Transverse colon (tissue), 4 donors: ENCODE results near the gene SMPD4. TPM values are rescaled to one million over a fixed set of nuclear protein-coding genes. Genes with fewer than 3 reads are reported as not detected.
"Not testable (repeated sequence)": the region's sequence is repeated elsewhere in the genome, so short reads cannot be mapped to it uniquely, and the experiment has no call there.

Experiments
- DNase-seq: peaks from one replicate; pipeline ENCODE4 v3.0.0-alpha.2; 2019
- H3K27ac ChIP-seq, 4 donors: fragments of 200-600 bp; sonication (generic); 2 replicates each; pipeline ENCODE4 v1.5.1; 2016 to 2018; ENCODE audit warnings: inconsistent platforms in 4 of 4
- H3K27me3 ChIP-seq: fragments of 200-600 bp; sonication (generic); 2 replicates; pipeline ENCODE4 v1.5.1; 2017; ENCODE audit warnings: inconsistent platforms
- H3K36me3 ChIP-seq, 4 donors: fragments of 200-600 bp; sonication (generic); 2 replicates each; pipeline ENCODE4 v1.5.1; 2017 to 2019; ENCODE audit warnings: inconsistent platforms in 4 of 4
- H3K4me1 ChIP-seq, 4 donors: fragments of 200-600 bp; sonication (generic); 2 replicates each; pipeline ENCODE4 v1.5.1; 2017 to 2020; ENCODE audit warnings: inconsistent platforms in 4 of 4
- H3K4me3 ChIP-seq, 4 donors: fragments of 200-600 bp; sonication (generic); 1 replicate in 1 of 4; 2 replicates in 3 of 4; pipeline versions ENCODE4 v1.5.1 to v1.6.1; 2017 to 2019; ENCODE audit warnings: inconsistent platforms in 4 of 4
- H3K9me3 ChIP-seq, 2 donors: fragments of 200-600 bp; sonication (generic); 2 replicates each; pipeline ENCODE4 v1.5.1; 2017 to 2019; ENCODE audit warnings: inconsistent platforms in 2 of 2
- CTCF ChIP-seq, 5 experiments: fragments of 200-600 bp in 3 of 5; fragments of 450-650 bp in 2 of 5; sonication (generic) in 3 of 5; IDR thresholded peaks; 1 replicate in 2 of 5; 2 replicates in 3 of 5; pipeline ENCODE4 v1.5.1; 2016 to 2017; ENCODE audit warnings: antibody characterized with exemption in 5 of 5, inconsistent platforms in 3 of 5, mild to moderate bottlenecking in 2 of 5, moderate library complexity in 1 of 5
- EP300 ChIP-seq: sonication (generic); formaldehyde crosslinking; IDR thresholded peaks from one replicate; pipeline ENCODE4 v1.6.1; 2017; ENCODE audit warnings: antibody characterized with exemption, low read depth
- POLR2A ChIP-seq: fragments of 450-650 bp; IDR thresholded peaks from one replicate; pipeline ENCODE4 v1.6.1; 2016; ENCODE audit warnings: antibody characterized with exemption, mild to moderate bottlenecking, moderate library complexity
- POLR2AphosphoS5 ChIP-seq, 3 donors: sonication (generic); formaldehyde crosslinking; IDR thresholded peaks; one replicate each; pipeline ENCODE4 v1.6.1; 2016; ENCODE audit warnings: antibody characterized with exemption in 3 of 3
- WGBS, 2 donors: methylation state at CpG; one replicate each; pipeline ENCODE4 v1.1.5; 2018; ENCODE audit warnings: low coverage in 1 of 2; 5-methylcytosine and 5-hydroxymethylcytosine counted together
- in situ Hi-C, 4 donors: fragments of 200-750 bp; cut with MboI; loops; one replicate each; pipeline versions ENCODE4 v1.15.0 to v1.15.1; 2017; ENCODE audit warnings: low sequenced_read_pairs in 3 of 4, low pct_ligation_motif_present in 1 of 4, low pct_unique_long_range_greater_than_20kb in 1 of 4
- intact Hi-C: fragments of 100-400 bp; cut with DNase I; formaldehyde crosslinking; loops from one replicate; pipeline ENCODE4 v1.15.1; 2023; ENCODE audit warnings: low total_unique reads
- total RNA-seq, 4 donors: library from RNA; depleted of rRNA; stranded (reverse); fragments of >200 nt; gene quantifications; one replicate each; pipeline ENCODE4 v1.1.0, GENCODE V29; 2016

The SMPD4 gene
- total RNA-seq, 4 donors from 2014 or later = 29.1 to 110 (median 52.8) TPM

GRCh38 chr2:130139331-130140280 is 41.8 kb downstream of the SMPD4 start:
- H3K27ac ChIP-seq, H3K4me1 ChIP-seq, H3K36me3 ChIP-seq, in situ Hi-C loops, H3K4me3 ChIP-seq, DNase-seq, H3K9me3 ChIP-seq, intact Hi-C loops: not testable (repeated sequence)
- WGBS, 2 donors = 73 to 81% methylated on average over 8 to 23 of the region's 30 CpGs
- H3K27me3 ChIP-seq = peaks cover 14% of the 10 kb centered on the region

GRCh38 chr2:130138841-130139251 is 42.6 kb downstream of the SMPD4 start:
- not testable (repeated sequence) for DNase-seq
- 81% methylated on average over 11 of the region's 15 CpGs; no CpG with 5 or more reads in 1 of the 2 donors for WGBS, 2 donors

GRCh38 chr2:130138326-130138725 is 43.1 kb downstream of the SMPD4 start:
- DNase-seq, H3K36me3 ChIP-seq, H3K9me3 ChIP-seq, H3K4me1 ChIP-seq, in situ Hi-C loops, H3K27me3 ChIP-seq, H3K4me3 ChIP-seq, intact Hi-C loops, H3K27ac ChIP-seq: not testable (repeated sequence)
- 90% methylated on average over 5 of the region's 13 CpGs; no CpG with 5 or more reads in 1 of the 2 donors for WGBS, 2 donors

More at GRCh38 chr2:130138841-130139251, 42.6 kb downstream of the SMPD4 start:
- H3K9me3 ChIP-seq, in situ Hi-C loops, intact Hi-C loops, H3K27ac ChIP-seq, H3K36me3 ChIP-seq, H3K4me1 ChIP-seq, H3K27me3 ChIP-seq, H3K4me3 ChIP-seq: not testable (repeated sequence)

- H3K27me3 ChIP-seq, H3K4me3 ChIP-seq, intact Hi-C loops, H3K27ac ChIP-seq, DNase-seq, H3K4me1 ChIP-seq, in situ Hi-C loops, H3K36me3 ChIP-seq, H3K9me3 ChIP-seq: not testable (repeated sequence)
- 63% methylated on average over 3 of the region's 5 CpGs; no CpG with 5 or more reads in 1 of the 2 donors for whole genome bisulfite sequencing, 2 donors
Measured at GRCh38 chr2:130137118-130137517, 44.3 kb downstream of the SMPD4 start.

- H3K4me1 ChIP-seq, in situ Hi-C loops, DNase-seq, H3K36me3 ChIP-seq, H3K27ac ChIP-seq, H3K9me3 ChIP-seq, intact Hi-C loops, H3K27me3 ChIP-seq, H3K4me3 ChIP-seq: not testable (repeated sequence)
- 86% methylated on average over 7 of the region's 10 CpGs; no CpG with 5 or more reads in 1 of the 2 donors for WGBS, 2 donors
Measured at GRCh38 chr2:130136546-130136945, 44.9 kb downstream of the SMPD4 start.

- no peaks in the 10 kb centered on the region for H3K27me3 ChIP-seq
- 93% methylated on average over 9 of the region's 15 CpGs; no CpG with 5 or more reads in 1 of the 2 donors for WGBS, 2 donors
- H3K36me3 ChIP-seq = no peaks in the 10 kb centered on the region
- no peaks in the 10 kb centered on the region for H3K4me1 ChIP-seq
- no peak for DNase-seq
- intact Hi-C loops (no loop called here), in situ Hi-C loops (no loop called here)
- no peaks in the 10 kb centered on the region for H3K9me3 ChIP-seq
- H3K4me3 ChIP-seq = no peak overlapping the region
- TF ChIP-seq EP300 (no peak), CTCF (IDR thresholded peaks at IDR 0.05) (no peak), POLR2AphosphoS5 (IDR thresholded peaks at IDR 0.05) (no peak), POLR2A (no peak)
- no peak overlapping the region for H3K27ac ChIP-seq
Measured at GRCh38 chr2:130135692-130136541, 45.5 kb downstream of the SMPD4 start.

- in situ Hi-C loops, intact Hi-C loops, H3K9me3 ChIP-seq, H3K4me1 ChIP-seq, H3K4me3 ChIP-seq, H3K27ac ChIP-seq, DNase-seq, H3K36me3 ChIP-seq, H3K27me3 ChIP-seq: not testable (repeated sequence)
- WGBS, 2 donors = 89% methylated on average over 18 of the region's 29 CpGs; no CpG with 5 or more reads in 1 of the 2 donors
Measured at GRCh38 chr2:130129120-130129829, 52.1 kb downstream of the SMPD4 start, which contains the start of gene POTEF. TSS of gene POTEF (minus strand) at chr2:130129222. CDS start at chr2:130120515, 8,707 bp downstream.

GRCh38 chr2:130128464-130128863 is 52.9 kb downstream of the SMPD4 start:
- H3K4me1 ChIP-seq, H3K36me3 ChIP-seq, DNase-seq, intact Hi-C loops, H3K4me3 ChIP-seq, in situ Hi-C loops, H3K27me3 ChIP-seq, H3K27ac ChIP-seq, H3K9me3 ChIP-seq: not testable (repeated sequence)
- 82% methylated on average over 7 of the region's 14 CpGs; no CpG with 5 or more reads in 1 of the 2 donors for WGBS, 2 donors
